IMR-90 (cell line): ENCODE measurements around the gene CNGA1. TPM values are rescaled to one million over a fixed set of nuclear protein-coding genes. Genes with fewer than 3 reads are reported as not detected.

Experiments used
- ATAC-seq: fragments of 200-7000 bp; cut with Tn5 transposase; 2 replicates; pipeline ENCODE4 v1.9.1; 2020; ENCODE audit warnings: low read depth, mild to moderate bottlenecking, moderate library complexity
- BruUV-seq: library from RNA; stranded (reverse); fragments of 400-500 nt; replicated peaks from 2 replicates; lab custom pipeline; 2021; lab: Mats Ljungman, UMichigan
- CTCF ChIA-PET: fragments of 300-600 bp; formaldehyde crosslinking; extraction: SDS; loops from one replicate; lab custom pipeline; 2021; ENCODE audit warnings: antibody characterized with exemption; lab: Yijun Ruan, JAX
- POLR2A ChIA-PET: fragments of 300-600 bp; sonication (Branson Sonifier 250); formaldehyde crosslinking; loops from one replicate; lab custom pipeline; 2022; ENCODE audit warnings: antibody characterized with exemption; ENCODE audit not compliant: unreplicated experiment; lab: Charles Lee
- DNase-seq: peaks from one replicate; pipeline ENCODE4 v3.0.0; 2013
- H2AFZ ChIP-seq: replicated peaks from 2 replicates; pipeline ENCODE3; 2013; ENCODE audit warnings: low read length, mild to moderate bottlenecking; ENCODE audit not compliant: poor library complexity
- H2AK5ac ChIP-seq: 2 replicates; pipeline ENCODE4 v1.6.1; 2013; ENCODE audit warnings: low read depth, low read length, inconsistent platforms
- H2AK9ac ChIP-seq: replicated peaks from 2 replicates; pipeline ENCODE3; 2013; ENCODE audit warnings: mild to moderate bottlenecking, low read depth, low read length, moderate library complexity; ENCODE audit not compliant: poor library complexity
- H2BK120ac ChIP-seq: 2 replicates; pipeline ENCODE4 v1.6.1; 2013; ENCODE audit warnings: low read depth, low read length, inconsistent platforms
- H2BK15ac ChIP-seq: 3 replicates; pipeline ENCODE4 v1.6.1; 2013; ENCODE audit warnings: low read depth, low read length, inconsistent platforms
- H2BK20ac ChIP-seq: 2 replicates; pipeline ENCODE4 v1.6.1; 2013; ENCODE audit warnings: low read depth, mild to moderate bottlenecking, inconsistent platforms, low read length, moderate library complexity
- H2BK5ac ChIP-seq: 2 replicates; pipeline ENCODE4 v1.6.1; 2013; ENCODE audit warnings: mild to moderate bottlenecking, low read depth, low read length, inconsistent platforms; ENCODE audit not compliant: poor library complexity, severe bottlenecking
- H3K14ac ChIP-seq: replicated peaks from 2 replicates; pipeline ENCODE4 v1.6.1; 2013; ENCODE audit warnings: low read depth, low read length, inconsistent platforms
- H3K18ac ChIP-seq: 2 replicates; pipeline ENCODE4 v1.6.1; 2013; ENCODE audit warnings: low read depth, low read length, control low read depth
- H3K23ac ChIP-seq: 2 replicates; pipeline ENCODE4 v1.6.1; 2013; ENCODE audit warnings: low read depth, low read length, inconsistent platforms
- H3K27ac ChIP-seq: 2 replicates; pipeline ENCODE4 v1.5.1; 2013; ENCODE audit warnings: mild to moderate bottlenecking, control low read depth, low read length; ENCODE audit not compliant: insufficient read depth
- H3K27me3 ChIP-seq: 2 replicates; pipeline ENCODE4 v1.6.1; 2013; ENCODE audit warnings: low read length; ENCODE audit not compliant: control insufficient read depth, insufficient read depth
- H3K36me3 ChIP-seq: 2 replicates; pipeline ENCODE4 v1.6.1; 2013; ENCODE audit warnings: low read length, mixed read lengths; ENCODE audit not compliant: control insufficient read depth, insufficient read depth
- H3K4ac ChIP-seq: 2 replicates; pipeline ENCODE4 v1.6.1; 2013; ENCODE audit warnings: low read depth, low read length, inconsistent platforms
- H3K4me1 ChIP-seq: 2 replicates; pipeline ENCODE4 v1.6.1; 2013; ENCODE audit warnings: low read length, mixed read lengths; ENCODE audit not compliant: control insufficient read depth, insufficient read depth
- H3K4me2 ChIP-seq: 2 replicates; pipeline ENCODE4 v1.6.1; 2013; ENCODE audit warnings: low read depth, mild to moderate bottlenecking, control low read depth, low read length, moderate library complexity
- H3K4me3 ChIP-seq: 2 replicates; pipeline ENCODE4 v1.5.1; 2013; ENCODE audit warnings: low read depth, mild to moderate bottlenecking, control low read depth, low read length, moderate library complexity; ENCODE audit not compliant: insufficient read depth
- H3K56ac ChIP-seq: 2 replicates; pipeline ENCODE4 v1.6.1; 2013; ENCODE audit warnings: low read length, inconsistent platforms; ENCODE audit not compliant: insufficient read depth; ENCODE audit errors: extremely low read depth
- H3K79me1 ChIP-seq, 2 experiments: 2 replicates each; pipeline ENCODE4 v1.6.1; 2013; ENCODE audit warnings: low read length in 2 of 2, inconsistent platforms in 1 of 2, low read depth in 1 of 2
- H3K9ac ChIP-seq: 2 replicates; pipeline ENCODE4 v1.6.1; 2013; ENCODE audit warnings: low read depth, low read length, control low read depth
- H3K9me1 ChIP-seq: 2 replicates; pipeline ENCODE4 v1.6.1; 2013; ENCODE audit warnings: low read length, inconsistent platforms; ENCODE audit not compliant: insufficient read depth
- H3K9me3 ChIP-seq: 2 replicates; pipeline ENCODE4 v1.6.1; 2013; ENCODE audit warnings: low read length; ENCODE audit not compliant: control insufficient read depth, insufficient read depth
- H4K20me1 ChIP-seq: 2 replicates; pipeline ENCODE4 v1.6.1; 2013; ENCODE audit warnings: low read length, inconsistent platforms; ENCODE audit not compliant: insufficient read depth
- H4K5ac ChIP-seq: 2 replicates; pipeline ENCODE4 v1.6.1; 2013; ENCODE audit warnings: mild to moderate bottlenecking, low read depth, low read length, control low read depth
- H4K8ac ChIP-seq, 2 experiments: 2 replicates each; pipeline ENCODE4 v1.6.1; 2013; ENCODE audit warnings: low read depth in 2 of 2, low read length in 2 of 2, control low read depth in 1 of 2, inconsistent platforms in 1 of 2
- H4K91ac ChIP-seq: 2 replicates; pipeline ENCODE4 v1.6.1; 2013; ENCODE audit warnings: low read depth, low read length, inconsistent platforms; ENCODE audit not compliant: insufficient read depth
- CEBPB ChIP-seq: IDR thresholded peaks from 2 replicates; pipeline ENCODE4 v1.6.1; 2012; ENCODE audit warnings: low read depth, low read length, improper control_type of control experiment
- CHD1 ChIP-seq: IDR thresholded peaks from 2 replicates; pipeline ENCODE4 v1.6.1; 2012; ENCODE audit warnings: low read depth, low read length, improper control_type of control experiment
- FOS ChIP-seq: fragments of 150-350 bp; IDR thresholded peaks from 2 replicates; pipeline ENCODE4 v1.6.1; 2016; ENCODE audit warnings: low read depth, low read length
- MAFK ChIP-seq: IDR thresholded peaks from 2 replicates; pipeline ENCODE4 v1.6.1; 2012; ENCODE audit warnings: low read depth, low read length, improper control_type of control experiment
- MAZ ChIP-seq: IDR thresholded peaks from 2 replicates; pipeline ENCODE4 v1.6.1; 2012; ENCODE audit warnings: low read depth, mild to moderate bottlenecking, low read length, improper control_type of control experiment, moderate library complexity, borderline replicate concordance
- MXI1 ChIP-seq: IDR thresholded peaks from 2 replicates; pipeline ENCODE4 v1.6.1; 2012; ENCODE audit warnings: low read depth, mild to moderate bottlenecking, low read length, moderate library complexity, borderline replicate concordance
- POLR2A ChIP-seq: IDR thresholded peaks from 2 replicates; pipeline ENCODE4 v1.6.1; 2012; ENCODE audit warnings: mild to moderate bottlenecking, low read depth, low read length
- USF2 ChIP-seq: fragments of 150-350 bp; IDR thresholded peaks from 2 replicates; pipeline ENCODE4 v1.6.1; 2017; ENCODE audit warnings: mild to moderate bottlenecking, antibody characterized with exemption, low read length, low read depth
- WGBS, 2 experiments: methylation state at CpG; one replicate each; pipeline versions ENCODE4 v1.1.5 to v1.1.7; 2013; ENCODE audit warnings: missing lambda C conversion rate in 2 of 2; ENCODE audit not compliant: insufficient read length in 1 of 2; ENCODE audit errors: extremely low coverage in 2 of 2; 5-methylcytosine and 5-hydroxymethylcytosine counted together
- dilution Hi-C: fragments of 300-500 bp; cut with HindIII; formaldehyde crosslinking; loops from one replicate; pipeline ENCODE4 v1.14.3; 2018; ENCODE audit warnings: low sequenced_read_pairs; ENCODE audit not compliant: unreplicated experiment
- in situ Hi-C: fragments of 300-500 bp; cut with MboI; formaldehyde crosslinking; loops from 3 replicates; pipeline ENCODE4 v1.14.3; 2019; ENCODE audit warnings: low sequenced_read_pairs, inconsistent platforms, mixed read lengths
- intact Hi-C: fragments of 100-400 bp; cut with micrococcal nuclease; formaldehyde crosslinking; loops from 2 replicates; pipeline ENCODE4 v1.10.0; 2022
- polyA plus RNA-seq, 3 experiments: library from polyadenylated mRNA; depleted of rRNA; stranded (reverse); fragments of >200 nt; gene quantifications; 2 replicates each; pipeline ENCODE4 v1.2.3, GENCODE V29; 2012; ENCODE audit warnings: low replicate concordance in 1 of 3
- total RNA-seq: library from RNA; depleted of rRNA; stranded (reverse); fragments of >200 nt; gene quantifications from 2 replicates; pipeline ENCODE4 v1.2.3, GENCODE V29; 2012
- TF ChIP-seq, protein P1 (sequence below): conservative IDR thresholded peaks from 2 replicates; pipeline ENCODE4 v1.5.1; 2012; ENCODE audit warnings: mild to moderate bottlenecking, low read depth, low read length, improper control_type of control experiment

The CNGA1 gene
- total and polyA plus RNA-seq, 2 of the 4 experiments (the other 2 are of a cell fraction): not detected

DNA sequence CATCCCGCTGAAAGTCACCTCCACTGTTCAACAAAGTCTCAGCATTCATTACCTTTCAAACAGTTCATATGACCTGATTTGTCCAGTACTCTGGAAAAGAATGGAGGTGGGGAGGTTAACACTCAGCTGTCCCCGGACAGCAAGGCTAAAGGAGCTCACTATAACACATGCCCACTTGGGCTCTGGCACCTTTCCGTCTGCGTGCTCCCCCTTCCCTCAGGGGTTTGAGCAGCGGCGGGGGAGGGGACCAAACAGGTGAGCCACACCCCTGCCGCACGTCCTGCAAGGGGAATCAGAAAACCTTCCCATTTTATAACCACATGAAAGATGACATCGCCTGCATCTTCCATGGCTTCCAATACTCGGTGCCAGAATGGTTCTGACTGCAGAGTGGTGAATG lies 62.2 kb downstream of the CNGA1 start:
- WGBS, 2 experiments: 13% methylated on average over 2 of the region's 10 CpGs; no CpG with 5 or more reads in 1 of the 2 experiments
- no TSS peak for BruUV-seq
- H3K27me3 ChIP-seq: no peaks in the 10 kb centered on the region; the same call in 1 of the 2 replicates
- in situ Hi-C loops: no loop called here
- no peak overlapping the region for H4K8ac ChIP-seq
- H3K14ac ChIP-seq: no peak overlapping the region
- H2AFZ ChIP-seq: no peak overlapping the region
- no peak overlapping the region for H2BK20ac ChIP-seq
- no peak overlapping the region for H3K56ac ChIP-seq
- no peak overlapping the region for H3K4me3 ChIP-seq
- TF ChIP-seq USF2: no peak
- TF ChIP-seq MAFK: no peak
- TF ChIP-seq POLR2A: no peak
- TF ChIP-seq MAZ: no peak
- TF ChIP-seq, protein P1, sequence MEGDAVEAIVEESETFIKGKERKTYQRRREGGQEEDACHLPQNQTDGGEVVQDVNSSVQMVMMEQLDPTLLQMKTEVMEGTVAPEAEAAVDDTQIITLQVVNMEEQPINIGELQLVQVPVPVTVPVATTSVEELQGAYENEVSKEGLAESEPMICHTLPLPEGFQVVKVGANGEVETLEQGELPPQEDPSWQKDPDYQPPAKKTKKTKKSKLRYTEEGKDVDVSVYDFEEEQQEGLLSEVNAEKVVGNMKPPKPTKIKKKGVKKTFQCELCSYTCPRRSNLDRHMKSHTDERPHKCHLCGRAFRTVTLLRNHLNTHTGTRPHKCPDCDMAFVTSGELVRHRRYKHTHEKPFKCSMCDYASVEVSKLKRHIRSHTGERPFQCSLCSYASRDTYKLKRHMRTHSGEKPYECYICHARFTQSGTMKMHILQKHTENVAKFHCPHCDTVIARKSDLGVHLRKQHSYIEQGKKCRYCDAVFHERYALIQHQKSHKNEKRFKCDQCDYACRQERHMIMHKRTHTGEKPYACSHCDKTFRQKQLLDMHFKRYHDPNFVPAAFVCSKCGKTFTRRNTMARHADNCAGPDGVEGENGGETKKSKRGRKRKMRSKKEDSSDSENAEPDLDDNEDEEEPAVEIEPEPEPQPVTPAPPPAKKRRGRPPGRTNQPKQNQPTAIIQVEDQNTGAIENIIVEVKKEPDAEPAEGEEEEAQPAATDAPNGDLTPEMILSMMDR: no peak
- no peak for TF ChIP-seq CEBPB
- no peak for TF ChIP-seq MXI1
- TF ChIP-seq CHD1: no peak
- no peak for TF ChIP-seq FOS
- H3K79me1 ChIP-seq: no peaks in the 10 kb centered on the region
- no peak overlapping the region for H3K27ac ChIP-seq
- no peaks in the 10 kb centered on the region for H3K9me3 ChIP-seq
- POLR2A ChIA-PET: no interaction called here
- no peak overlapping the region for H2AK5ac ChIP-seq
- H2BK120ac ChIP-seq: no peak overlapping the region
- no peak overlapping the region for H2BK5ac ChIP-seq
- H3K4ac ChIP-seq: no peak overlapping the region
- H4K20me1 ChIP-seq: no peaks in the 10 kb centered on the region
- intact Hi-C loops: no loop called here
- H3K4me1 ChIP-seq: no peaks in the 10 kb centered on the region
- no peak overlapping the region for H4K5ac ChIP-seq
- DNase-seq (no peak), ATAC-seq (no peak)
- H3K9ac ChIP-seq: no peak overlapping the region
- dilution Hi-C loops: no loop called here
- H3K23ac ChIP-seq: no peak overlapping the region
- no peak overlapping the region for H3K4me2 ChIP-seq
- no peak overlapping the region for H3K18ac ChIP-seq
- H4K91ac ChIP-seq: no peak overlapping the region
- H3K9me1 ChIP-seq: no peaks in the 10 kb centered on the region
- H3K36me3 ChIP-seq: no peaks in the 10 kb centered on the region
- no peak overlapping the region for H2AK9ac ChIP-seq
- no peak overlapping the region for H2BK15ac ChIP-seq
- CTCF ChIA-PET: no interaction called here
